GM23338 (cell line): ENCODE results near the gene GLUL. TPM values are rescaled to one million over a fixed set of nuclear protein-coding genes. Genes with fewer than 3 reads are reported as not detected.

Source experiments
- ATAC-seq: fragments of 200-7000 bp; cut with Tn5 transposase; 3 replicates; pipeline ENCODE4 v1.9.1; 2020
- DNase-seq: peaks from one replicate; pipeline ENCODE4 v3.0.0-alpha.2; 2015; ENCODE audit warnings: low spot score
- H2AFZ ChIP-seq: fragments of 200-600 bp; sonication (generic); 2 replicates; pipeline ENCODE4 v1.8.0; 2016; ENCODE audit warnings: antibody characterized with exemption, mild to moderate bottlenecking, moderate library complexity
- H3F3A ChIP-seq: fragments of 200-600 bp; sonication (generic); replicated peaks from 2 replicates; pipeline ENCODE4 v1.8.0; 2017; ENCODE audit warnings: antibody characterized with exemption, mixed run types, low read depth
- H3K27ac ChIP-seq: fragments of 200-600 bp; sonication (generic); 2 replicates; pipeline ENCODE4 v1.6.1; 2016; ENCODE audit warnings: low read depth
- H3K27me3 ChIP-seq: fragments of 200-600 bp; sonication (generic); 2 replicates; pipeline ENCODE4 v1.8.0; 2016; ENCODE audit warnings: mild to moderate bottlenecking, mixed run types, moderate library complexity; ENCODE audit not compliant: insufficient read depth
- H3K36me3 ChIP-seq: fragments of 200-600 bp; sonication (generic); 2 replicates; pipeline ENCODE4 v1.8.0; 2016; ENCODE audit warnings: mild to moderate bottlenecking; ENCODE audit not compliant: insufficient read depth
- H3K4me1 ChIP-seq: fragments of 200-600 bp; sonication (generic); 2 replicates; pipeline ENCODE4 v1.8.0; 2016; ENCODE audit warnings: mild to moderate bottlenecking, moderate library complexity; ENCODE audit not compliant: insufficient read depth
- H3K4me2 ChIP-seq: fragments of 200-600 bp; sonication (generic); 2 replicates; pipeline ENCODE4 v1.7.1; 2017; ENCODE audit warnings: mixed run types
- H3K4me3 ChIP-seq: fragments of 200-600 bp; sonication (generic); 2 replicates; pipeline ENCODE4 v1.6.1; 2016; ENCODE audit warnings: mixed run types
- H3K79me2 ChIP-seq: fragments of 200-600 bp; sonication (generic); replicated peaks from 2 replicates; pipeline ENCODE4 v1.8.0; 2017; ENCODE audit warnings: mild to moderate bottlenecking; ENCODE audit not compliant: insufficient read depth
- H3K9me2 ChIP-seq: fragments of 200-600 bp; sonication (generic); 2 replicates; pipeline ENCODE4 v1.8.0; 2017; ENCODE audit not compliant: insufficient read depth
- H4K20me1 ChIP-seq: fragments of 200-600 bp; sonication (generic); replicated peaks from 2 replicates; pipeline ENCODE4 v1.8.0; 2017; ENCODE audit warnings: mild to moderate bottlenecking; ENCODE audit not compliant: insufficient read depth
- H3K27ac Mint-ChIP-seq: 2 replicates; pipeline ENCODE4 v1.8.0; 2020; ENCODE audit warnings: inconsistent platforms, mild to moderate bottlenecking, moderate library complexity, mixed read lengths
- H3K27me3 Mint-ChIP-seq: 3 replicates; pipeline ENCODE4 v1.8.0; 2022; ENCODE audit warnings: low read depth, mild to moderate bottlenecking, moderate library complexity, mixed read lengths, inconsistent platforms; ENCODE audit not compliant: insufficient read depth, poor library complexity
- H3K36me3 Mint-ChIP-seq: 3 replicates; pipeline ENCODE4 v1.8.0; 2021; ENCODE audit warnings: low read depth, mild to moderate bottlenecking, inconsistent platforms, moderate library complexity, mixed read lengths
- H3K4me1 Mint-ChIP-seq: 3 replicates; pipeline ENCODE4 v1.8.0; 2020; ENCODE audit warnings: mild to moderate bottlenecking, inconsistent platforms, mixed read lengths
- H3K4me3 Mint-ChIP-seq: 3 replicates; pipeline ENCODE4 v1.8.0; 2021; ENCODE audit warnings: moderate library complexity, mild to moderate bottlenecking, inconsistent platforms, mixed read lengths
- H3K9me3 Mint-ChIP-seq: 3 replicates; pipeline ENCODE4 v1.8.0; 2020; ENCODE audit warnings: moderate library complexity, mild to moderate bottlenecking, inconsistent platforms, mixed read lengths
- CREB1 ChIP-seq: fragments of 250-450 bp; sonication (Bioruptor Pico); IDR thresholded peaks from 2 replicates; pipeline ENCODE4 v1.5.0; 2020; ENCODE audit warnings: low read depth, mild to moderate bottlenecking, moderate library complexity
- CTCF ChIP-seq, 2 experiments: fragments of 200-600 bp in 1 of 2; sonication (generic) in 1 of 2; conservative IDR thresholded peaks; 2 replicates each; pipeline versions ENCODE4 v1.5.1 to v1.6.1; 2016 to 2017; ENCODE audit warnings: antibody characterized with exemption in 2 of 2, low read depth in 2 of 2, mild to moderate bottlenecking in 2 of 2, moderate library complexity in 1 of 2
- ETS1 ChIP-seq: IDR thresholded peaks from 2 replicates; pipeline ENCODE4 v1.6.1; 2016; ENCODE audit warnings: antibody characterized with exemption
- JUNB ChIP-seq: IDR thresholded peaks from one replicate; pipeline ENCODE4 v1.6.1; 2016; ENCODE audit warnings: antibody characterized with exemption; ENCODE audit not compliant: unreplicated experiment
- POLR2AphosphoS5 ChIP-seq: IDR thresholded peaks from 2 replicates; pipeline ENCODE4 v1.6.1; 2016; ENCODE audit warnings: antibody characterized with exemption, low read depth
- STAT1 ChIP-seq: IDR thresholded peaks from one replicate; pipeline ENCODE4 v1.6.1; 2016; ENCODE audit warnings: antibody characterized with exemption; ENCODE audit not compliant: unreplicated experiment
- ZNF114 ChIP-seq: fragments of 250-450 bp; sonication (Bioruptor Pico); IDR thresholded peaks from 2 replicates; pipeline ENCODE4 v1.5.0; 2020; ENCODE audit warnings: mild to moderate bottlenecking, moderate library complexity
- ZNF331 ChIP-seq: fragments of 250-450 bp; sonication (Bioruptor Pico); IDR thresholded peaks from 2 replicates; pipeline ENCODE4 v1.5.0; 2020; ENCODE audit warnings: low read depth, mild to moderate bottlenecking, moderate library complexity
- ZNF462 ChIP-seq: fragments of 250-450 bp; sonication (Bioruptor Pico); IDR thresholded peaks from 2 replicates; pipeline ENCODE4 v1.5.0; 2020; ENCODE audit warnings: mild to moderate bottlenecking, moderate library complexity
- polyA plus RNA-seq: library from polyadenylated mRNA; unstranded; fragments of >200 nt; fragmentation: Nextera tagmentation; extraction: Ambion mirVana; gene quantifications from 2 replicates; pipeline ENCODE4 v1.2.1, GENCODE V29; 2016
- total RNA-seq: library from RNA; depleted of rRNA; stranded (reverse); fragments of >200 nt; shearing (Covaris generic); gene quantifications from 2 replicates; pipeline ENCODE4 v1.2.3, GENCODE V29; 2014

Gene GLUL
- total and polyA plus RNA-seq, 2 experiments from 2014 or later, result 254 to 356 TPM

GRCh38 chr1:182397653-182398393 is 6.2 kb upstream of the GLUL start:
- no peaks in the 10 kb centered on the region for H3K36me3 Mint-ChIP-seq
- Histone ChIP-seq H3K4me3 (no peak overlapping the region), H3K4me2 (no peak overlapping the region), H4K20me1 (no peaks in the 10 kb centered on the region), H3K36me3 (no peaks in the 10 kb centered on the region), H3K27me3 (no peaks in the 10 kb centered on the region), H3K27ac (no peak overlapping the region), H3K4me1 (peaks cover 9% of the 10 kb centered on the region), H3K9me2 (peaks cover 7% of the 10 kb centered on the region; the same call in 1 of the 2 replicates), H3F3A (no peaks in the 10 kb centered on the region), H2AFZ (no peak overlapping the region; the same call in 1 of the 2 replicates), H3K79me2 (peaks cover 6% of the 10 kb centered on the region; the same call in 1 of the 2 replicates)
- TF ChIP-seq ZNF114 (CRISPR knock-in tag) (no peak), ZNF331 (no peak), CREB1 (CRISPR knock-in tag) (no peak), ETS1 (no peak), POLR2AphosphoS5 (no peak), JUNB (no peak), STAT1 (no peak)
- ATAC-seq (no peak), DNase-seq (no peak)
- H3K4me1 Mint-ChIP-seq, result peaks cover 32% of the 10 kb centered on the region
- H3K27ac Mint-ChIP-seq, result peak overlapping the region; percentile 22; the same call in 1 of the 2 replicates
- H3K9me3 Mint-ChIP-seq, result no peaks in the 10 kb centered on the region
- peaks cover 4% of the 10 kb centered on the region for H3K27me3 Mint-ChIP-seq
- H3K4me3 Mint-ChIP-seq, result no peak overlapping the region

GRCh38 chr1:182395906-182396305 is 4.3 kb upstream of the GLUL start:
- Mint-ChIP-seq H3K27ac (no peak overlapping the region), H3K4me3 (no peak overlapping the region), H3K36me3 (peaks cover 3% of the 10 kb centered on the region; the same call in 2 of the 3 replicates), H3K9me3 (no peaks in the 10 kb centered on the region; the same call in 2 of the 3 replicates), H3K4me1 (peaks cover 37% of the 10 kb centered on the region), H3K27me3 (peaks cover 5% of the 10 kb centered on the region)
- peaks cover 18% of the 10 kb centered on the region for H3K79me2 ChIP-seq
- H2AFZ ChIP-seq, result no peak overlapping the region
- H3K9me2 ChIP-seq, result peaks cover 7% of the 10 kb centered on the region; the same call in 1 of the 2 replicates
- H3K4me1 ChIP-seq, result peaks cover 13% of the 10 kb centered on the region
- no peaks in the 10 kb centered on the region for H4K20me1 ChIP-seq
- H3K27ac ChIP-seq, result no peak overlapping the region
- H3K4me2 ChIP-seq, result no peak overlapping the region
- H3K27me3 ChIP-seq, result no peaks in the 10 kb centered on the region
- H3K4me3 ChIP-seq, result no peak overlapping the region
- no peaks in the 10 kb centered on the region for H3K36me3 ChIP-seq
- ATAC-seq (no peak), DNase-seq (no peak)
- no peaks in the 10 kb centered on the region for H3F3A ChIP-seq
- TF ChIP-seq ZNF462 (CRISPR knock-in tag) (no peak), CTCF (conservative IDR thresholded peaks at IDR 0.05; ENCODE audit: low read depth in 2 of 2) (no peak), ETS1 (no peak), CREB1 (CRISPR knock-in tag) (no peak)
